ENCODE results near the gene TTR. TPM values are rescaled to one million over a fixed set of nuclear protein-coding genes. Genes with fewer than 3 reads are reported as not detected.

The TTR gene
- total and polyA plus RNA-seq, 2 of the 13 experiments (the other 11 are each of a cell fraction or from before 2014, with no cell fraction given) = 91.3 to 496 TPM

- Histone ChIP-seq H3K27me3 (ENCODE audit: control insufficient read depth in 1 of 2, insufficient read depth in 2 of 2, low read length in 2 of 2) (no peaks in the 10 kb centered on the region), H3K27ac (ENCODE audit: extremely low read length, insufficient read depth, low read length) (no peak overlapping the region), H3K9me3 (ENCODE audit: low read length) (no peaks in the 10 kb centered on the region), H3K79me2 (ENCODE audit: insufficient read depth, low read length) (no peaks in the 10 kb centered on the region), H3K4me2 (ENCODE audit: low read depth, low read length) (no peak overlapping the region), H4K20me1 (ENCODE audit: insufficient read depth, low read length) (no peaks in the 10 kb centered on the region), H3K36me3 (replicated peaks in 1 of 2; ENCODE audit: control insufficient read depth in 1 of 2, insufficient read depth in 2 of 2, low read length in 2 of 2) (no peaks in the 10 kb centered on the region), H3K4me1 (ENCODE audit: insufficient read depth, low read length) (peaks cover 16% of the 10 kb centered on the region), H2AFZ (ENCODE audit: low read length) (no peak overlapping the region), H3K9ac (ENCODE audit: insufficient read depth, low read depth, low read length) (no peak overlapping the region), H3K4me3 (replicated peaks in 1 of 3; ENCODE audit: insufficient read depth in 1 of 3, low read depth in 2 of 3, low read length in 3 of 3) (no peak overlapping the region)
- in situ Hi-C loops (cut with HindIII; ENCODE audit: extremely low pct_ligation_motif_present, low pct_unique_long_range_greater_than_20kb) = no loop called here
- no peak for ATAC-seq
- intact Hi-C loops (cut with micrococcal nuclease; ENCODE audit: unreplicated experiment) = no loop called here
- FAIRE-seq = no peak
- ChIA-PET POLR2A (no interaction called here), CTCF (ENCODE audit: low intra/inter-chr PET ratio, low total read pairs) (no interaction called here)
- no peak for TF ChIP-seq CBX1 (IDR thresholded peaks at IDR 0.05; ENCODE audit: low read depth)
- no peak for TF ChIP-seq REL (CRISPR knock-in tag; conservative IDR thresholded peaks at IDR 0.05)
- TF ChIP-seq SP1 (IDR thresholded peaks at IDR 0.05) = no peak
- TF ChIP-seq SP1 (CRISPR knock-in tag; IDR thresholded peaks at IDR 0.05) = no peak
- no peak for TF ChIP-seq ZMYM2 (CRISPR knock-in tag; IDR thresholded peaks at IDR 0.05)
- no peak for DNase-seq (ENCODE audit: low spot score)
- no TSS peak for BruUV-seq (replicated peaks)
- 53% methylated on average over 5 of the region's 5 CpGs for WGBS (ENCODE audit: low lambda C conversion rate)
Measured at GRCh38 chr18:31617031-31617717, 25.5 kb downstream of the TTR start.

GRCh38 chr18:31618801-31619200 lies 27.1 kb downstream of the TTR start:
- H3K27ac ChIP-seq (ENCODE audit: extremely low read length, insufficient read depth, low read length) = no peak overlapping the region
- TF ChIP-seq ZNF225 (CRISPR knock-in tag; IDR thresholded peaks at IDR 0.05) (no peak), RARG (CRISPR knock-in tag; IDR thresholded peaks at IDR 0.05; ENCODE audit: low read depth) (no peak)
- TF ChIP-seq, protein P1, sequence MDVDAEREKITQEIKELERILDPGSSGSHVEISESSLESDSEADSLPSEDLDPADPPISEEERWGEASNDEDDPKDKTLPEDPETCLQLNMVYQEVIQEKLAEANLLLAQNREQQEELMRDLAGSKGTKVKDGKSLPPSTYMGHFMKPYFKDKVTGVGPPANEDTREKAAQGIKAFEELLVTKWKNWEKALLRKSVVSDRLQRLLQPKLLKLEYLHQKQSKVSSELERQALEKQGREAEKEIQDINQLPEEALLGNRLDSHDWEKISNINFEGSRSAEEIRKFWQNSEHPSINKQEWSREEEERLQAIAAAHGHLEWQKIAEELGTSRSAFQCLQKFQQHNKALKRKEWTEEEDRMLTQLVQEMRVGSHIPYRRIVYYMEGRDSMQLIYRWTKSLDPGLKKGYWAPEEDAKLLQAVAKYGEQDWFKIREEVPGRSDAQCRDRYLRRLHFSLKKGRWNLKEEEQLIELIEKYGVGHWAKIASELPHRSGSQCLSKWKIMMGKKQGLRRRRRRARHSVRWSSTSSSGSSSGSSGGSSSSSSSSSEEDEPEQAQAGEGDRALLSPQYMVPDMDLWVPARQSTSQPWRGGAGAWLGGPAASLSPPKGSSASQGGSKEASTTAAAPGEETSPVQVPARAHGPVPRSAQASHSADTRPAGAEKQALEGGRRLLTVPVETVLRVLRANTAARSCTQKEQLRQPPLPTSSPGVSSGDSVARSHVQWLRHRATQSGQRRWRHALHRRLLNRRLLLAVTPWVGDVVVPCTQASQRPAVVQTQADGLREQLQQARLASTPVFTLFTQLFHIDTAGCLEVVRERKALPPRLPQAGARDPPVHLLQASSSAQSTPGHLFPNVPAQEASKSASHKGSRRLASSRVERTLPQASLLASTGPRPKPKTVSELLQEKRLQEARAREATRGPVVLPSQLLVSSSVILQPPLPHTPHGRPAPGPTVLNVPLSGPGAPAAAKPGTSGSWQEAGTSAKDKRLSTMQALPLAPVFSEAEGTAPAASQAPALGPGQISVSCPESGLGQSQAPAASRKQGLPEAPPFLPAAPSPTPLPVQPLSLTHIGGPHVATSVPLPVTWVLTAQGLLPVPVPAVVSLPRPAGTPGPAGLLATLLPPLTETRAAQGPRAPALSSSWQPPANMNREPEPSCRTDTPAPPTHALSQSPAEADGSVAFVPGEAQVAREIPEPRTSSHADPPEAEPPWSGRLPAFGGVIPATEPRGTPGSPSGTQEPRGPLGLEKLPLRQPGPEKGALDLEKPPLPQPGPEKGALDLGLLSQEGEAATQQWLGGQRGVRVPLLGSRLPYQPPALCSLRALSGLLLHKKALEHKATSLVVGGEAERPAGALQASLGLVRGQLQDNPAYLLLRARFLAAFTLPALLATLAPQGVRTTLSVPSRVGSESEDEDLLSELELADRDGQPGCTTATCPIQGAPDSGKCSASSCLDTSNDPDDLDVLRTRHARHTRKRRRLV (CRISPR knock-in tag; IDR thresholded peaks at IDR 0.05) = no peak
- WGBS (ENCODE audit: low lambda C conversion rate) = 67% methylated on average over 5 of the region's 5 CpGs
- no peaks in the 10 kb centered on the region for H3K9me3 ChIP-seq (ENCODE audit: low read length)
- POLR2A ChIA-PET = no interaction called here
- no peaks in the 10 kb centered on the region for H4K20me1 ChIP-seq (ENCODE audit: insufficient read depth, low read length)
- H3K9ac ChIP-seq (ENCODE audit: insufficient read depth, low read depth, low read length) = no peak overlapping the region
- no peaks in the 10 kb centered on the region for H3K27me3 ChIP-seq (ENCODE audit: control insufficient read depth in 1 of 2, insufficient read depth in 2 of 2, low read length in 2 of 2)
- no peak for FAIRE-seq
- no TSS peak for BruUV-seq (replicated peaks)
- H2AFZ ChIP-seq (ENCODE audit: low read length) = no peak overlapping the region
- H3K4me3 ChIP-seq (replicated peaks in 1 of 3; ENCODE audit: insufficient read depth in 1 of 3, low read depth in 2 of 3, low read length in 3 of 3) = no peak overlapping the region
- intact Hi-C loops (cut with micrococcal nuclease; ENCODE audit: unreplicated experiment) = no loop called here
- no peak for DNase-seq (ENCODE audit: low spot score)
- H3K79me2 ChIP-seq (ENCODE audit: insufficient read depth, low read length) = no peaks in the 10 kb centered on the region
- no peak overlapping the region for H3K4me2 ChIP-seq (ENCODE audit: low read depth, low read length)
- no peaks in the 10 kb centered on the region for H3K36me3 ChIP-seq (replicated peaks in 1 of 2; ENCODE audit: control insufficient read depth in 1 of 2, insufficient read depth in 2 of 2, low read length in 2 of 2)
- peaks cover 16% of the 10 kb centered on the region for H3K4me1 ChIP-seq (ENCODE audit: insufficient read depth, low read length)
- CTCF ChIA-PET (ENCODE audit: low intra/inter-chr PET ratio, low total read pairs) = no interaction called here
- in situ Hi-C loops (cut with HindIII; ENCODE audit: extremely low pct_ligation_motif_present, low pct_unique_long_range_greater_than_20kb) = no loop called here
- ATAC-seq = no peak

All from HepG2 (cell line).